ENCODE results near the gene TMSB4X.
A peak's percentile ranks its signal among the peaks of the same experiment; 100 is the strongest.
"Not testable (repeated sequence)": the region's sequence is repeated elsewhere in the genome, so short reads cannot be mapped to it uniquely, and the experiment has no call there.

The TMSB4X gene

DNA sequence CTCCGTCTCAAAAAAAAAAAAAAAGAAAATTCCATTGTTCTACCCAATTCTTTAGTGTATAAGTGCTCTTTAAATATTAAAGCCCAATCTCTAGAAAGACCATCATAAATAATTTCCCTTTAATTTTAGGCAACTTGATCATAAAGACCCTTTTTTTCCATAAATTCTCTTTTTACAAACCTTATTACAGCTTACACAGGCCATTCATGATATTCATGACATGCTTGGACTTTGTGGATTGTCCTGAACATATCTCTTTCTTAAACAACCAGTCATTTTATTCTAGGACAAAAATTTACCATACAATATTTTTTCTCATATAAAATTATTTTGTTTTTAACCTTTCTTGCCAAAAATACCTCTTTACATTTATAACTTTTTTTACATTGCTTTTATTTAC is 38.0 kb upstream of the TMSB4X start:
- DNase-seq = peak; percentile 51
- H3K4me2 ChIP-seq (ENCODE audit: low read length) = no peak overlapping the region
- no peak overlapping the region for H3K18ac ChIP-seq (ENCODE audit: low read length)
- H3K27me3 ChIP-seq (ENCODE audit: insufficient read depth, low read length, poor library complexity) = no peaks in the 10 kb centered on the region
- no peak overlapping the region for H3K23ac ChIP-seq (ENCODE audit: low read length)
- H3K79me1 ChIP-seq (ENCODE audit: low read length) = no peaks in the 10 kb centered on the region
- H2BK15ac ChIP-seq (replicated peaks; ENCODE audit: low read depth) = no peak overlapping the region
- no peak overlapping the region for H3K4ac ChIP-seq (ENCODE audit: low read depth, low read length)
- WGBS (ENCODE audit: extremely low coverage, insufficient coverage, low lambda C conversion rate) = no CpG with 5 or more reads among the region's 1 CpG
- no peak overlapping the region for H2BK5ac ChIP-seq (ENCODE audit: low read length)
- H2AK5ac ChIP-seq (ENCODE audit: low read length) = no peak overlapping the region
- H4K5ac ChIP-seq (ENCODE audit: low read length) = no peak overlapping the region
- no peak overlapping the region for H2BK120ac ChIP-seq (ENCODE audit: low read depth, low read length)
- H4K8ac ChIP-seq (ENCODE audit: low read depth, low read length) = no peak overlapping the region
- no peak overlapping the region for H3K56ac ChIP-seq (ENCODE audit: low read length)
- no peaks in the 10 kb centered on the region for H3K79me2 ChIP-seq (ENCODE audit: control insufficient read depth, insufficient read depth, low read length)
- H3K27ac ChIP-seq (ENCODE audit: low read depth, low read length) = no peak overlapping the region
- no peaks in the 10 kb centered on the region for H3K4me1 ChIP-seq (ENCODE audit: control insufficient read depth, low read depth, low read length)
- H3K36me3 ChIP-seq (ENCODE audit: control insufficient read depth, insufficient read depth, low read length) = no peaks in the 10 kb centered on the region
- no peak overlapping the region for H3K9ac ChIP-seq (ENCODE audit: low read length)
- no peak overlapping the region for H3K4me3 ChIP-seq (ENCODE audit: low read length)

DNA sequence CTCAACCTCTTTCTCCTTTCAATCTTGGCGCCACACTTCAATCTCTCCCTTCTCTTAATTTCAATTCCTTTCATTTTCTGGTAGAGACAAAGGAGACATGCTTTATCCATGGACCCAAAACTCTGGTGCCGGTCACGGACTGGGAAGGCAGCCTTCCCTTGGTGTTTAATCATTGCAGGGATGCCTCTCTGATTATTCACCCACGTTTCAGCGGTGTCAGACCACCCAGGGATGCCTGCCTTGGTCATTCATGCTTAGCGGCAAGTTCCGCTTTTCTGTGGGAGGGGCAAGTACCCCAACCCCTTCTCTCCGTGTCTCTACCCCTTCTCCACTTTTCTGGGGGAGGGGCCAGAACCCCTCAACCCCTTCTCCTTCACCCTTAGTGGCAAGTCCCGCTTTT is 34.4 kb upstream of the TMSB4X start:
- no CpG with 5 or more reads among the region's 9 CpGs for WGBS (ENCODE audit: extremely low coverage, insufficient coverage, low lambda C conversion rate)
- H4K5ac ChIP-seq (ENCODE audit: low read length); H3K79me1 ChIP-seq (ENCODE audit: low read length); H3K79me2 ChIP-seq (ENCODE audit: control insufficient read depth, insufficient read depth, low read length); H4K8ac ChIP-seq (ENCODE audit: low read depth, low read length); H2AK5ac ChIP-seq (ENCODE audit: low read length); H3K56ac ChIP-seq (ENCODE audit: low read length); H3K4ac ChIP-seq (ENCODE audit: low read depth, low read length); H2BK15ac ChIP-seq (replicated peaks; ENCODE audit: low read depth); H3K4me2 ChIP-seq (ENCODE audit: low read length); H3K23ac ChIP-seq (ENCODE audit: low read length); DNase-seq; H3K9ac ChIP-seq (ENCODE audit: low read length); H3K4me3 ChIP-seq (ENCODE audit: low read length); H3K27ac ChIP-seq (ENCODE audit: low read depth, low read length); H3K18ac ChIP-seq (ENCODE audit: low read length); H3K36me3 ChIP-seq (ENCODE audit: control insufficient read depth, insufficient read depth, low read length); H3K27me3 ChIP-seq (ENCODE audit: insufficient read depth, low read length, poor library complexity); H2BK120ac ChIP-seq (ENCODE audit: low read depth, low read length); H2BK5ac ChIP-seq (ENCODE audit: low read length); H3K4me1 ChIP-seq (ENCODE audit: control insufficient read depth, low read depth, low read length): not testable (repeated sequence)

DNA sequence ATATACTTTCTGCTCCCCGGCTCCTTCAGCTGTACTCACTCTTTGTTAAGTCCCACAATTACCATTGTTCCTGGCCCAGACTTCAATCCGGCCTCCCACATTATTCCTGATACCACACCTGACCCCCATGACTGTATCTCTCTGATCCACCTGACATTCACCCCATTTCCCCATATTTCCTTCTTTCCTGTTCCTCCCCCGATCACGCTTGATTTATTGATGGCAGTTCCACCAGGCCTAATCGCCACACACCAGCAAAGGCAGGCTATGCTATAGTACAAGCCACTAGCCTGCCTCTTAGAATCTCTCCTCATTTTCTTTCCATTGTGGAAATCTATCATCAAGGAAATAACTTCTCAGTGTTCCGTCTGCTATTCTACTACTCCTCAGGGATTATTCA is 31.3 kb upstream of the TMSB4X start:
- H3K4me3 ChIP-seq (ENCODE audit: low read length); H2BK120ac ChIP-seq (ENCODE audit: low read depth, low read length); H2AK5ac ChIP-seq (ENCODE audit: low read length); H3K79me1 ChIP-seq (ENCODE audit: low read length); H3K9ac ChIP-seq (ENCODE audit: low read length); H3K56ac ChIP-seq (ENCODE audit: low read length); H3K79me2 ChIP-seq (ENCODE audit: control insufficient read depth, insufficient read depth, low read length); H3K4me1 ChIP-seq (ENCODE audit: control insufficient read depth, low read depth, low read length); H3K27ac ChIP-seq (ENCODE audit: low read depth, low read length); H3K23ac ChIP-seq (ENCODE audit: low read length); DNase-seq; H3K27me3 ChIP-seq (ENCODE audit: insufficient read depth, low read length, poor library complexity); H2BK5ac ChIP-seq (ENCODE audit: low read length); H3K18ac ChIP-seq (ENCODE audit: low read length); H3K4me2 ChIP-seq (ENCODE audit: low read length); H2BK15ac ChIP-seq (replicated peaks; ENCODE audit: low read depth); H3K4ac ChIP-seq (ENCODE audit: low read depth, low read length); H3K36me3 ChIP-seq (ENCODE audit: control insufficient read depth, insufficient read depth, low read length); H4K8ac ChIP-seq (ENCODE audit: low read depth, low read length); H4K5ac ChIP-seq (ENCODE audit: low read length): not testable (repeated sequence)
- WGBS (ENCODE audit: extremely low coverage, insufficient coverage, low lambda C conversion rate) = no CpG with 5 or more reads among the region's 6 CpGs

DNA sequence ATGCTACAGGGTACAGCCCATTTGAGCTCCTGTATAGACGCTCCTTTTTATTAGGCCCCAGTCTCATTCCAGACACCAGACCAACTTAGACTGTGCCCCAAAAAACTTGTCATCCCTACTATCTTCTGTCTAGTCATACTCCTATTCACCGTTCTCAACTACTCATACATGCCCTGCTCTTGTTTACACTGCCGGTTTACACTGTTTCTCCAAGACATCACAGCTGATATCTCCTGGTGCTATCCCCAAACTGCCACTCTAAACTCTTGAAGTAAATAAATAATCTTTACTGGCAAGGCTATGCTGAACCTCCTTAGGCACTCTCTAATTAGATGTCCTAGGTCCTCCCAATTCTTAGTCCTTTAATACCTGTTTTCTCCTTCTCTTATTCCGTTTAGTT is 30.5 kb upstream of the TMSB4X start:
- DNase-seq; H2BK15ac ChIP-seq (replicated peaks; ENCODE audit: low read depth); H3K79me1 ChIP-seq (ENCODE audit: low read length); H3K9ac ChIP-seq (ENCODE audit: low read length); H3K79me2 ChIP-seq (ENCODE audit: control insufficient read depth, insufficient read depth, low read length); H3K4me3 ChIP-seq (ENCODE audit: low read length); H3K4me1 ChIP-seq (ENCODE audit: control insufficient read depth, low read depth, low read length); H2BK120ac ChIP-seq (ENCODE audit: low read depth, low read length); H4K8ac ChIP-seq (ENCODE audit: low read depth, low read length); H3K56ac ChIP-seq (ENCODE audit: low read length); H2AK5ac ChIP-seq (ENCODE audit: low read length); H2BK5ac ChIP-seq (ENCODE audit: low read length); H3K4ac ChIP-seq (ENCODE audit: low read depth, low read length); H3K23ac ChIP-seq (ENCODE audit: low read length); H3K36me3 ChIP-seq (ENCODE audit: control insufficient read depth, insufficient read depth, low read length); H3K4me2 ChIP-seq (ENCODE audit: low read length); H3K18ac ChIP-seq (ENCODE audit: low read length); H3K27ac ChIP-seq (ENCODE audit: low read depth, low read length); H3K27me3 ChIP-seq (ENCODE audit: insufficient read depth, low read length, poor library complexity); H4K5ac ChIP-seq (ENCODE audit: low read length): not testable (repeated sequence)
- no CpG with 5 or more reads among the region's 4 CpGs for WGBS (ENCODE audit: extremely low coverage, insufficient coverage, low lambda C conversion rate)

DNA sequence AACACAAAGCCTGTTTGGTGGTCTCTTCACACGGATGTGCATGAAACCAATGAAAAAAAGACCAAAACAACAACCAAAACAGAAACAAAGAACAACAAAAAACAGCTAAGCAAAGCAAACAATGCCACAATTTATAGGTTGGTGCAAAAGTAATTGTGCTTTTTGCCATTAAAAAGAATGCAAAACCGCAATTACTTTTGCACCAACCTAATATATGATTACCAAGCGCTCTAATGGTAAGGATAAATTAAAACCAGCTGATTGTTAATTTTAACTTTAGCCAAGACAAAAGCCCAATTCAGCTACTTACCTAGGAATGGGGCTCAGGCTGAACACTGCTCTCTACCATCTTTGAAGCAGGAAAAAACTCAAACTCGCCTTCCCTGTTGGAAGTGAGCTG is 29.4 kb upstream of the TMSB4X start:
- no peak overlapping the region for H4K8ac ChIP-seq (ENCODE audit: low read depth, low read length)
- H3K27ac ChIP-seq (ENCODE audit: low read depth, low read length) = no peak overlapping the region
- peak overlapping the region; percentile 60 for H3K56ac ChIP-seq (ENCODE audit: low read length)
- H3K27me3 ChIP-seq (ENCODE audit: insufficient read depth, low read length, poor library complexity) = no peaks in the 10 kb centered on the region
- no peak for DNase-seq
- no peak overlapping the region for H2AK5ac ChIP-seq (ENCODE audit: low read length)
- no peak overlapping the region for H4K5ac ChIP-seq (ENCODE audit: low read length)
- H3K4ac ChIP-seq (ENCODE audit: low read depth, low read length) = peak overlapping the region; percentile 81
- H3K79me2 ChIP-seq (ENCODE audit: control insufficient read depth, insufficient read depth, low read length) = no peaks in the 10 kb centered on the region
- H3K4me2 ChIP-seq (ENCODE audit: low read length) = no peak overlapping the region
- no CpG with 5 or more reads among the region's 4 CpGs for WGBS (ENCODE audit: extremely low coverage, insufficient coverage, low lambda C conversion rate)
- peak overlapping the region; percentile 85 for H2BK5ac ChIP-seq (ENCODE audit: low read length)
- peak overlapping the region; percentile 88 for H2BK120ac ChIP-seq (ENCODE audit: low read depth, low read length)
- H3K18ac ChIP-seq (ENCODE audit: low read length) = peak overlapping the region; percentile 68
- H3K79me1 ChIP-seq (ENCODE audit: low read length) = no peaks in the 10 kb centered on the region
- no peak overlapping the region for H3K4me3 ChIP-seq (ENCODE audit: low read length)
- no peaks in the 10 kb centered on the region for H3K36me3 ChIP-seq (ENCODE audit: control insufficient read depth, insufficient read depth, low read length)
- H3K9ac ChIP-seq (ENCODE audit: low read length) = no peak overlapping the region
- no peaks in the 10 kb centered on the region for H3K4me1 ChIP-seq (ENCODE audit: control insufficient read depth, low read depth, low read length)
- H3K23ac ChIP-seq (ENCODE audit: low read length) = no peak overlapping the region
- no peak overlapping the region for H2BK15ac ChIP-seq (replicated peaks; ENCODE audit: low read depth)

DNA sequence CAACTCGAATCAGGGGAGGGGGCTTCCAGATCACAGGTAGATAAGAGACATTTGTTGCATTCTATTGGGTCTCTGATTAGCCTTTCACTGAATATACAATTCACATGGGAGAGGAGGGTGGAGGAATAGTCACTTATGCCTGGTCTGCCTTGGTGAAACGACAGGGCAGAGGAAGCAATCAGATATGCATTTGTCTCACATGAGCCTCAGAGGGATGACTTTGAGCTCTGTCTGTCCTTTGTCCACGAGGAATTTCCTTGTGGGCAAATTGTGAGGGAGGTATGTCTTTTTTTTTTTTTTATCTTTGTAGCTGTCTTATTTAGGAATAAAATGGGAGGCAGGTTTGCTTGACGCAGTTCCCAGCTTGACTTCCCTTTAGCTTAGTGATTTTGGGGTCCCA is 28.5 kb upstream of the TMSB4X start:
- peak overlapping the region; percentile 92 for H2BK120ac ChIP-seq (ENCODE audit: low read depth, low read length)
- H3K36me3 ChIP-seq (ENCODE audit: control insufficient read depth, insufficient read depth, low read length) = no peaks in the 10 kb centered on the region
- peak overlapping the region; percentile 91 for H3K4ac ChIP-seq (ENCODE audit: low read depth, low read length)
- H4K5ac ChIP-seq (ENCODE audit: low read length) = no peak overlapping the region
- H3K9ac ChIP-seq (ENCODE audit: low read length) = no peak overlapping the region
- no peak overlapping the region for H3K4me3 ChIP-seq (ENCODE audit: low read length)
- DNase-seq = peak; percentile 59
- peak overlapping the region; percentile 84 for H3K27ac ChIP-seq (ENCODE audit: low read depth, low read length)
- peak overlapping the region; percentile 68 for H3K18ac ChIP-seq (ENCODE audit: low read length)
- H3K79me1 ChIP-seq (ENCODE audit: low read length) = no peaks in the 10 kb centered on the region
- no peaks in the 10 kb centered on the region for H3K27me3 ChIP-seq (ENCODE audit: insufficient read depth, low read length, poor library complexity)
- H2AK5ac ChIP-seq (ENCODE audit: low read length) = no peak overlapping the region
- no peak overlapping the region for H2BK15ac ChIP-seq (replicated peaks; ENCODE audit: low read depth)
- H3K4me1 ChIP-seq (ENCODE audit: control insufficient read depth, low read depth, low read length) = no peaks in the 10 kb centered on the region
- no peak overlapping the region for H3K23ac ChIP-seq (ENCODE audit: low read length)
- no CpG with 5 or more reads among the region's 4 CpGs for WGBS (ENCODE audit: extremely low coverage, insufficient coverage, low lambda C conversion rate)
- H2BK5ac ChIP-seq (ENCODE audit: low read length) = peak overlapping the region; percentile 59
- no peak overlapping the region for H3K4me2 ChIP-seq (ENCODE audit: low read length)
- no peak overlapping the region for H4K8ac ChIP-seq (ENCODE audit: low read depth, low read length)
- H3K79me2 ChIP-seq (ENCODE audit: control insufficient read depth, insufficient read depth, low read length) = no peaks in the 10 kb centered on the region
- H3K56ac ChIP-seq (ENCODE audit: low read length) = peak overlapping the region; percentile 74

All from mesendoderm (in vitro differentiated cells).